GM19452 (cell line): ENCODE measurements around the gene SPDYE6.
"Not testable (repeated sequence)": the region's sequence is repeated elsewhere in the genome, so short reads cannot be mapped to it uniquely, and the experiment has no call there.

Source experiments
- ATAC-seq: cut with Tn5 transposase; IDR thresholded peaks from one replicate; pipeline ENCODE4 v1.9.1; 2021; ENCODE audit not compliant: unreplicated experiment

Gene SPDYE6

GRCh38 chr7:102356344-102356743, at the start of gene SPDYE6:
Gene SPDYE6 (minus strand): TSS chr7:102356444. CDS start chr7:102356023, 421 bp downstream.
- ATAC-seq, result not testable (repeated sequence)

- not testable (repeated sequence) for ATAC-seq
These were observed 48.6 kb upstream of the SPDYE6 start for GRCh38 chr7:102404862-102405188.

- ATAC-seq, result peak; percentile 63
These were observed 48.0 kb upstream of the SPDYE6 start for GRCh38 chr7:102404005-102404861.

- no peak for ATAC-seq
These were observed 47.3 kb upstream of the SPDYE6 start for GRCh38 chr7:102403563-102403962.

- ATAC-seq, result no peak
These were observed 44.1 kb upstream of the SPDYE6 start for GRCh38 chr7:102400360-102400759.

GRCh38 chr7:102398543-102398942, 42.3 kb upstream of the SPDYE6 start:
- ATAC-seq, result no peak

GRCh38 chr7:102396710-102397019, 40.4 kb upstream of the SPDYE6 start:
- ATAC-seq, result no peak

GRCh38 chr7:102395873-102396709, 39.8 kb upstream of the SPDYE6 start, which contains the start of gene PRKRIP1:
Gene PRKRIP1 (plus strand): TSS chr7:102396363. CDS start chr7:102396412, 49 bp downstream.
- peak; percentile 99 for ATAC-seq

GRCh38 chr7:102395592-102395872, 39.3 kb upstream of the SPDYE6 start:
- ATAC-seq, result no peak

GRCh38 chr7:102393467-102393866, 37.2 kb upstream of the SPDYE6 start:
- ATAC-seq, result no peak

- ATAC-seq, result no peak
These were observed 36.1 kb upstream of the SPDYE6 start for GRCh38 chr7:102392330-102392729.

- ATAC-seq, result no peak
These were observed 34.6 kb upstream of the SPDYE6 start for GRCh38 chr7:102390697-102391484.

GRCh38 chr7:102389810-102390209, 33.6 kb upstream of the SPDYE6 start:
- no peak for ATAC-seq

- ATAC-seq, result no peak
These were observed 30.8 kb upstream of the SPDYE6 start for GRCh38 chr7:102387064-102387463.

GRCh38 chr7:102381696-102382425, 25.6 kb upstream of the SPDYE6 start:
- not testable (repeated sequence) for ATAC-seq

- not testable (repeated sequence) for ATAC-seq
These were observed 24.6 kb upstream of the SPDYE6 start for GRCh38 chr7:102380837-102381236.

GRCh38 chr7:102376964-102377466, 20.8 kb upstream of the SPDYE6 start:
- ATAC-seq, result no peak

GRCh38 chr7:102372796-102373195, 16.6 kb upstream of the SPDYE6 start:
- not testable (repeated sequence) for ATAC-seq

- ATAC-seq, result not testable (repeated sequence)
These were observed 13.8 kb upstream of the SPDYE6 start for GRCh38 chr7:102370038-102370437.

- ATAC-seq, result not testable (repeated sequence)
These were observed 9.1 kb upstream of the SPDYE6 start for GRCh38 chr7:102365390-102365789.
